ENCODE data around the gene PLIN3. TPM values are rescaled to one million over a fixed set of nuclear protein-coding genes. Genes with fewer than 3 reads are reported as not detected.

The PLIN3 gene
- total and polyA plus RNA-seq, 2 experiments from 2014 or later, result 38.0 to 59.9 TPM

DNA sequence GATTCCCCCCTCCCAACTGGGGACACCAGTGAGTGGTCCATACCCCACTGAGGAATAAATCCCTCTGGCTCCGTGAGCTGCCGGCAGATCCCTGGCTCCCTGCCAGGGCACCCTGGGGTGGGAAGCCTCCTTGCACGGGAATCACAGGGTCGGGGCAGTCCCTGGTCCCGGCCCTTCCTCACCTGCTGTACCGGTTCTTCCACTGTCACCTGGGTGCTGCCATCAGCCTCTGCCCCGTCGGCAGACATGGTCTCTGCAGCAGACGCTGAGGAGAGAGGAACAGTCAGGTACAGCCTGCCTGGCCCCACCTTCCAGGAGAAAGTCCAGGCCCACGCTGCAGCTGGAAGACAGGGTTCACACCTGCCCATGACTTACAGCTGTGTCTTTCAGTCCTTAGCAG lies 6.3 kb downstream of the PLIN3 start:
- H3K27me3 Mint-ChIP-seq (ENCODE audit: insufficient read depth, low read depth, poor library complexity), result no peaks in the 10 kb centered on the region
- Histone ChIP-seq H3K4me3 (no peak overlapping the region), H3K79me2 (replicated peaks; ENCODE audit: insufficient read depth) (peaks cover 1% of the 10 kb centered on the region; the same call in 1 of the 2 replicates), H3K9me2 (ENCODE audit: insufficient read depth) (no peaks in the 10 kb centered on the region), H3K4me1 (ENCODE audit: insufficient read depth) (no peaks in the 10 kb centered on the region), H4K20me1 (replicated peaks; ENCODE audit: insufficient read depth) (no peaks in the 10 kb centered on the region; the same call in 1 of the 2 replicates), H3K4me2 (no peak overlapping the region), H3K27me3 (ENCODE audit: insufficient read depth) (no peaks in the 10 kb centered on the region), H3K36me3 (ENCODE audit: insufficient read depth) (peaks cover 11% of the 10 kb centered on the region; the same call in 1 of the 2 replicates), H3F3A (replicated peaks; ENCODE audit: low read depth) (no peaks in the 10 kb centered on the region), H3K27ac (ENCODE audit: low read depth) (no peak overlapping the region), H2AFZ (no peak overlapping the region)
- H3K27ac Mint-ChIP-seq, result no peak overlapping the region
- no peaks in the 10 kb centered on the region for H3K4me1 Mint-ChIP-seq
- no peaks in the 10 kb centered on the region for H3K9me3 Mint-ChIP-seq
- H3K36me3 Mint-ChIP-seq (ENCODE audit: low read depth), result no peaks in the 10 kb centered on the region; the same call in 2 of the 3 replicates
- no peak for DNase-seq (ENCODE audit: low spot score)
- ATAC-seq, result peak; percentile 51
- H3K4me3 Mint-ChIP-seq, result no peak overlapping the region
- TF ChIP-seq, protein P1, sequence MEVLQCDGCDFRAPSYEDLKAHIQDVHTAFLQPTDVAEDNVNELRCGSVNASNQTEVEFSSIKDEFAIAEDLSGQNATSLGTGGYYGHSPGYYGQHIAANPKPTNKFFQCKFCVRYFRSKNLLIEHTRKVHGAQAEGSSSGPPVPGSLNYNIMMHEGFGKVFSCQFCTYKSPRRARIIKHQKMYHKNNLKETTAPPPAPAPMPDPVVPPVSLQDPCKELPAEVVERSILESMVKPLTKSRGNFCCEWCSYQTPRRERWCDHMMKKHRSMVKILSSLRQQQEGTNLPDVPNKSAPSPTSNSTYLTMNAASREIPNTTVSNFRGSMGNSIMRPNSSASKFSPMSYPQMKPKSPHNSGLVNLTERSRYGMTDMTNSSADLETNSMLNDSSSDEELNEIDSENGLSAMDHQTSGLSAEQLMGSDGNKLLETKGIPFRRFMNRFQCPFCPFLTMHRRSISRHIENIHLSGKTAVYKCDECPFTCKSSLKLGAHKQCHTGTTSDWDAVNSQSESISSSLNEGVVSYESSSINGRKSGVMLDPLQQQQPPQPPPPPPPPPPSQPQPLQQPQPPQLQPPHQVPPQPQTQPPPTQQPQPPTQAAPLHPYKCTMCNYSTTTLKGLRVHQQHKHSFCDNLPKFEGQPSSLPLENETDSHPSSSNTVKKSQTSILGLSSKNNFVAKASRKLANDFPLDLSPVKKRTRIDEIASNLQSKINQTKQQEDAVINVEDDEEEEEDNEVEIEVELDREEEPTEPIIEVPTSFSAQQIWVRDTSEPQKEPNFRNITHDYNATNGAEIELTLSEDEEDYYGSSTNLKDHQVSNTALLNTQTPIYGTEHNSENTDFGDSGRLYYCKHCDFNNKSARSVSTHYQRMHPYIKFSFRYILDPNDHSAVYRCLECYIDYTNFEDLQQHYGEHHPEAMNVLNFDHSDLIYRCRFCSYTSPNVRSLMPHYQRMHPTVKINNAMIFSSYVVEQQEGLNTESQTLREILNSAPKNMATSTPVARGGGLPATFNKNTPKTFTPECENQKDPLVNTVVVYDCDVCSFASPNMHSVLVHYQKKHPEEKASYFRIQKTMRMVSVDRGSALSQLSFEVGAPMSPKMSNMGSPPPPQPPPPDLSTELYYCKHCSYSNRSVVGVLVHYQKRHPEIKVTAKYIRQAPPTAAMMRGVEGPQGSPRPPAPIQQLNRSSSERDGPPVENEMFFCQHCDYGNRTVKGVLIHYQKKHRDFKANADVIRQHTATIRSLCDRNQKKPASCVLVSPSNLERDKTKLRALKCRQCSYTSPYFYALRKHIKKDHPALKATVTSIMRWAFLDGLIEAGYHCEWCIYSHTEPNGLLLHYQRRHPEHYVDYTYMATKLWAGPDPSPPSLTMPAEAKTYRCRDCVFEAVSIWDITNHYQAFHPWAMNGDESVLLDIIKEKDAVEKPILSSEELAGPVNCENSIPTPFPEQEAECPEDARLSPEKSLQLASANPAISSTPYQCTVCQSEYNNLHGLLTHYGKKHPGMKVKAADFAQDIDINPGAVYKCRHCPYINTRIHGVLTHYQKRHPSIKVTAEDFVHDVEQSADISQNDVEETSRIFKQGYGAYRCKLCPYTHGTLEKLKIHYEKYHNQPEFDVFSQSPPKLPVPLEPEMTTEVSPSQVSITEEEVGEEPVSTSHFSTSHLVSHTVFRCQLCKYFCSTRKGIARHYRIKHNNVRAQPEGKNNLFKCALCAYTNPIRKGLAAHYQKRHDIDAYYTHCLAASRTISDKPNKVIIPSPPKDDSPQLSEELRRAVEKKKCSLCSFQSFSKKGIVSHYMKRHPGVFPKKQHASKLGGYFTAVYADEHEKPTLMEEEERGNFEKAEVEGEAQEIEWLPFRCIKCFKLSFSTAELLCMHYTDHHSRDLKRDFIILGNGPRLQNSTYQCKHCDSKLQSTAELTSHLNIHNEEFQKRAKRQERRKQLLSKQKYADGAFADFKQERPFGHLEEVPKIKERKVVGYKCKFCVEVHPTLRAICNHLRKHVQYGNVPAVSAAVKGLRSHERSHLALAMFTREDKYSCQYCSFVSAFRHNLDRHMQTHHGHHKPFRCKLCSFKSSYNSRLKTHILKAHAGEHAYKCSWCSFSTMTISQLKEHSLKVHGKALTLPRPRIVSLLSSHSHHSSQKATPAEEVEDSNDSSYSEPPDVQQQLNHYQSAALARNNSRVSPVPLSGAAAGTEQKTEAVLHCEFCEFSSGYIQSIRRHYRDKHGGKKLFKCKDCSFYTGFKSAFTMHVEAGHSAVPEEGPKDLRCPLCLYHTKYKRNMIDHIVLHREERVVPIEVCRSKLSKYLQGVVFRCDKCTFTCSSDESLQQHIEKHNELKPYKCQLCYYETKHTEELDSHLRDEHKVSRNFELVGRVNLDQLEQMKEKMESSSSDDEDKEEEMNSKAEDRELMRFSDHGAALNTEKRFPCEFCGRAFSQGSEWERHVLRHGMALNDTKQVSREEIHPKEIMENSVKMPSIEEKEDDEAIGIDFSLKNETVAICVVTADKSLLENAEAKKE (CRISPR knock-in tag; IDR thresholded peaks at IDR 0.05), result no peak
- no peak for TF ChIP-seq EZH2 (IDR thresholded peaks at IDR 0.05; ENCODE audit: low read depth, unreplicated experiment)
- TF ChIP-seq, protein P2, sequence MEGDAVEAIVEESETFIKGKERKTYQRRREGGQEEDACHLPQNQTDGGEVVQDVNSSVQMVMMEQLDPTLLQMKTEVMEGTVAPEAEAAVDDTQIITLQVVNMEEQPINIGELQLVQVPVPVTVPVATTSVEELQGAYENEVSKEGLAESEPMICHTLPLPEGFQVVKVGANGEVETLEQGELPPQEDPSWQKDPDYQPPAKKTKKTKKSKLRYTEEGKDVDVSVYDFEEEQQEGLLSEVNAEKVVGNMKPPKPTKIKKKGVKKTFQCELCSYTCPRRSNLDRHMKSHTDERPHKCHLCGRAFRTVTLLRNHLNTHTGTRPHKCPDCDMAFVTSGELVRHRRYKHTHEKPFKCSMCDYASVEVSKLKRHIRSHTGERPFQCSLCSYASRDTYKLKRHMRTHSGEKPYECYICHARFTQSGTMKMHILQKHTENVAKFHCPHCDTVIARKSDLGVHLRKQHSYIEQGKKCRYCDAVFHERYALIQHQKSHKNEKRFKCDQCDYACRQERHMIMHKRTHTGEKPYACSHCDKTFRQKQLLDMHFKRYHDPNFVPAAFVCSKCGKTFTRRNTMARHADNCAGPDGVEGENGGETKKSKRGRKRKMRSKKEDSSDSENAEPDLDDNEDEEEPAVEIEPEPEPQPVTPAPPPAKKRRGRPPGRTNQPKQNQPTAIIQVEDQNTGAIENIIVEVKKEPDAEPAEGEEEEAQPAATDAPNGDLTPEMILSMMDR (conservative IDR thresholded peaks at IDR 0.05; ENCODE audit: low read depth in 2 of 2), result no peak
- no peak for TF ChIP-seq EZH2phosphoT487 (IDR thresholded peaks at IDR 0.05; ENCODE audit: unreplicated experiment)
- no peak for TF ChIP-seq STAT1 (IDR thresholded peaks at IDR 0.05; ENCODE audit: unreplicated experiment)
- no peak for TF ChIP-seq NANOG (IDR thresholded peaks at IDR 0.05; ENCODE audit: borderline replicate concordance)
- TF ChIP-seq, protein P3, sequence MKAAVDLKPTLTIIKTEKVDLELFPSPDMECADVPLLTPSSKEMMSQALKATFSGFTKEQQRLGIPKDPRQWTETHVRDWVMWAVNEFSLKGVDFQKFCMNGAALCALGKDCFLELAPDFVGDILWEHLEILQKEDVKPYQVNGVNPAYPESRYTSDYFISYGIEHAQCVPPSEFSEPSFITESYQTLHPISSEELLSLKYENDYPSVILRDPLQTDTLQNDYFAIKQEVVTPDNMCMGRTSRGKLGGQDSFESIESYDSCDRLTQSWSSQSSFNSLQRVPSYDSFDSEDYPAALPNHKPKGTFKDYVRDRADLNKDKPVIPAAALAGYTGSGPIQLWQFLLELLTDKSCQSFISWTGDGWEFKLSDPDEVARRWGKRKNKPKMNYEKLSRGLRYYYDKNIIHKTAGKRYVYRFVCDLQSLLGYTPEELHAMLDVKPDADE (IDR thresholded peaks at IDR 0.05), result no peak
- no peak for TF ChIP-seq ZNF114 (CRISPR knock-in tag; IDR thresholded peaks at IDR 0.05)
- no peak for TF ChIP-seq CREB1 (CRISPR knock-in tag; IDR thresholded peaks at IDR 0.05; ENCODE audit: low read depth)

Data from GM23338 (cell line).